ENCODE results near the gene FLNC.

Gene FLNC

DNA sequence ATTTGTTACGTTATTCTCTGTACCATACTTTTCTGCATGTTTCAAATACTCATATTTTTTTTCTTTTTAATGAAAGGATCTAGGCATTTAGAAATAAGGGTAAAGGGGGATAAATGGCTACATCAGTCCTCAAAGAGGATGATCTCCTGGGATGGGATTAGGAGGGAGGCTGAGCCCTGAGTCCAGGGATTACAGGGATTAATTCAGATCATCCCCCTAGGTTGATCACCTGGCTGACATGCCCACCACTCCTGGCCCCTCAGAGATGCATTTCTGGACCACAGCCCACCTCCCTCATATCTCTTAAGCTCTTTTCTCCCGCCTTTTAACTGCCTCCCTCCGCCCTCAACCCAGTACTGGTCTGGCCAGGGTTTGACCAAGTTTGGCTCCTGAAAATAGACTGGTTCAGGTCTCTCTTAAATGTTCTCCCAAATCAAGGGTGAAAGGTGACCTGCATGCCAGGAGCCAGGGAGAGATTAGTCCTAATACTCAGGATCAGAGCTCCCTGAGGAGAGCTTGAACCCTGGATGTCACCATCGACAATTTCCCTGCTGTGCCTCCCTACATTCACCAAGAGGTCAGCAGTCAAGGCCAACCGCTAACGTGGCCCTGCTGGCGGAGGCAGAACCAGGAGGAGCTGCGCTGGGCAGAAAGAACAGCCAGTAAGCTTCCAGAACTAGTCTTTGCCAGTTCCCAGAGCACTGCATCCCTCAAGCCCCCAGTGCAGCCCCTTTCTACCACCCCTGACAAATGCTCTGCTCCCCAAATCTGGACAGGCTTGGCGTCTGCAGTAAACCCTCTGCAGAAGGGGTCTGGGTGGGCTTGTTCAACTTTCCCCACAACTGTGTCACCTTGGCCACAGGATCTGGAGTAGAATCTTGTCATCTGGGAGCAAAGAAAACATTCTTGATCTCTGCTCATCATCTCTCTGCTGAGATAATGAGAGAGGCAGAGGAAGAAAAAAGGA lies 41.5 kb upstream of the FLNC start:
- TF ChIP-seq CTCF (IDR thresholded peaks at IDR 0.05; ENCODE audit: extremely low read depth, insufficient read depth, missing control alignments), result no peak
- DNase-seq (ENCODE audit: low spot score), result no peak
- in situ Hi-C loops (cut with MboI; ENCODE audit: low pct_unique_long_range_greater_than_20kb, low sequenced_read_pairs, unreplicated experiment), result no loop called here

- no peak for TF ChIP-seq CTCF (IDR thresholded peaks at IDR 0.05; ENCODE audit: extremely low read depth, insufficient read depth, missing control alignments)
- DNase-seq (ENCODE audit: low spot score), result peak; percentile 23
- in situ Hi-C loops (cut with MboI; ENCODE audit: low pct_unique_long_range_greater_than_20kb, low sequenced_read_pairs, unreplicated experiment), result no loop called here
Measured at GRCh38 chr7:128790315-128791041, 39.7 kb upstream of the FLNC start.

- in situ Hi-C loops (cut with MboI; ENCODE audit: low pct_unique_long_range_greater_than_20kb, low sequenced_read_pairs, unreplicated experiment), result no loop called here
- no peak for TF ChIP-seq CTCF (IDR thresholded peaks at IDR 0.05; ENCODE audit: extremely low read depth, insufficient read depth, missing control alignments)
- peak; percentile 94 for DNase-seq (ENCODE audit: low spot score)
Measured at GRCh38 chr7:128791121-128791971, 38.9 kb upstream of the FLNC start, which contains the start of gene CCDC136. CCDC136 (plus strand) TSS chr7:128791968; CDS start chr7:128792412, 444 bp downstream.

- no peak for TF ChIP-seq CTCF (IDR thresholded peaks at IDR 0.05; ENCODE audit: extremely low read depth, insufficient read depth, missing control alignments)
- peak; percentile 30 for DNase-seq (ENCODE audit: low spot score)
- in situ Hi-C loops (cut with MboI; ENCODE audit: low pct_unique_long_range_greater_than_20kb, low sequenced_read_pairs, unreplicated experiment), result no loop called here
Measured at GRCh38 chr7:128791972-128792327, 38.3 kb upstream of the FLNC start.

GRCh38 chr7:128792471-128793180 lies 37.6 kb upstream of the FLNC start:
- TF ChIP-seq CTCF (IDR thresholded peaks at IDR 0.05; ENCODE audit: extremely low read depth, insufficient read depth, missing control alignments), result no peak
- no peak for DNase-seq (ENCODE audit: low spot score)
- in situ Hi-C loops (cut with MboI; ENCODE audit: low pct_unique_long_range_greater_than_20kb, low sequenced_read_pairs, unreplicated experiment), result no loop called here

Data from GM13977 (cell line).